H1 (cell line): ENCODE results near the gene BICRAL. TPM values are rescaled to one million over a fixed set of nuclear protein-coding genes. Genes with fewer than 3 reads are reported as not detected.
"Not testable (repeated sequence)": the region's sequence is repeated elsewhere in the genome, so short reads cannot be mapped to it uniquely, and the experiment has no call there.

Experiments used
- CTCF ChIA-PET: fragments of 300-600 bp; sonication (Branson Sonifier 250); formaldehyde crosslinking; loops from one replicate; lab custom pipeline; 2021; ENCODE audit not compliant: partially characterized antibody; lab: Charles Lee
- POLR2A ChIA-PET: fragments of 300-600 bp; sonication (Branson Sonifier 250); formaldehyde crosslinking; loops from one replicate; lab custom pipeline; 2021; ENCODE audit warnings: inconsistent platforms; ENCODE audit not compliant: partially characterized antibody; lab: Charles Lee
- DNase-seq, 2 experiments: peaks; one replicate each; pipeline versions ENCODE4 v3.0.0 to v3.0.0-alpha.2; 2010 to 2022; ENCODE audit warnings: low spot score in 2 of 2, low read depth in 1 of 2, mixed read lengths in 1 of 2
- FAIRE-seq: peaks from 2 replicates; lab custom pipeline; 2011; peaks lifted over from hg19 to GRCh38; lab: Jason Lieb, UNC
- H2AFZ ChIP-seq: 2 replicates; pipeline ENCODE4 v1.8.1; 2012; ENCODE audit warnings: low read length, inconsistent platforms
- H2AK5ac ChIP-seq: 2 replicates; pipeline ENCODE4 v1.6.1; 2013; ENCODE audit warnings: low read depth, low read length
- H2BK120ac ChIP-seq: replicated peaks from 2 replicates; pipeline ENCODE3; 2013; ENCODE audit warnings: low read depth, low read length, inconsistent platforms
- H2BK12ac ChIP-seq: 2 replicates; pipeline ENCODE4 v1.6.1; 2013; ENCODE audit warnings: low read depth, low read length
- H2BK15ac ChIP-seq: 2 replicates; pipeline ENCODE4 v1.6.1; 2013; ENCODE audit warnings: low read length
- H2BK20ac ChIP-seq: 2 replicates; pipeline ENCODE4 v1.6.1; 2013; ENCODE audit warnings: low read length
- H2BK5ac ChIP-seq: 2 replicates; pipeline ENCODE4 v1.6.1; 2013; ENCODE audit warnings: low read depth, low read length
- H3K14ac ChIP-seq: 2 replicates; pipeline ENCODE4 v1.6.1; 2013; ENCODE audit warnings: inconsistent platforms; ENCODE audit not compliant: insufficient read length
- H3K18ac ChIP-seq: 2 replicates; pipeline ENCODE4 v1.6.1; 2013; ENCODE audit warnings: low read length; ENCODE audit errors: extremely low read depth
- H3K23ac ChIP-seq: 2 replicates; pipeline ENCODE4 v1.6.1; 2013; ENCODE audit warnings: inconsistent platforms; ENCODE audit not compliant: insufficient read length
- H3K23me2 ChIP-seq: 2 replicates; pipeline ENCODE4 v1.6.1; 2013; ENCODE audit warnings: low read depth, low read length
- H3K27ac ChIP-seq: 2 replicates; pipeline ENCODE4 v1.6.1; 2011; ENCODE audit warnings: low read depth, low read length, inconsistent platforms
- H3K27me3 ChIP-seq, 4 experiments: replicated peaks in 1 of 4; 1 replicate in 1 of 4; 2 replicates in 3 of 4; pipeline versions ENCODE4 v1.6.1 to v1.8.1; 2011 to 2013; ENCODE audit warnings: low read length in 3 of 4, mild to moderate bottlenecking in 3 of 4, inconsistent platforms in 2 of 4, mixed read lengths in 2 of 4, moderate library complexity in 1 of 4; ENCODE audit not compliant: control insufficient read depth in 3 of 4, insufficient read depth in 3 of 4; ENCODE audit errors: extremely low read depth in 1 of 4
- H3K36me3 ChIP-seq, 4 experiments: 2 replicates each; pipeline versions ENCODE4 v1.6.1 to v1.8.1; 2011 to 2013; ENCODE audit warnings: mild to moderate bottlenecking in 4 of 4, low read length in 3 of 4, moderate library complexity in 2 of 4, control low read depth in 1 of 4, inconsistent platforms in 1 of 4; ENCODE audit not compliant: insufficient read depth in 4 of 4, control insufficient read depth in 2 of 4
- H3K4ac ChIP-seq: replicated peaks from 2 replicates; pipeline ENCODE3; 2013; ENCODE audit warnings: low read length, low read depth, mixed read lengths, inconsistent platforms; ENCODE audit not compliant: insufficient read length
- H3K4me1 ChIP-seq, 4 experiments: replicated peaks in 1 of 4; 1 replicate in 1 of 4; 2 replicates in 3 of 4; pipeline versions ENCODE4 v1.6.1 to v1.8.1; 2011 to 2013; ENCODE audit warnings: low read length in 3 of 4, inconsistent platforms in 2 of 4, mixed read lengths in 1 of 4; ENCODE audit not compliant: insufficient read depth in 4 of 4, control insufficient read depth in 3 of 4
- H3K4me2 ChIP-seq, 2 experiments: 2 replicates each; pipeline versions ENCODE4 v1.6.1 to v1.8.1; 2011 to 2013; ENCODE audit warnings: low read depth in 2 of 2, low read length in 2 of 2, control low read depth in 1 of 2, inconsistent platforms in 1 of 2, mild to moderate bottlenecking in 1 of 2; ENCODE audit not compliant: insufficient read depth in 1 of 2
- H3K4me3 ChIP-seq, 4 experiments: fragments of 200-600, 300-600 bp in 1 of 4; sonication (generic), shearing (Covaris generic), sonication (Bioruptor Twin) in 1 of 4; 2 replicates each; pipeline versions ENCODE4 v1.5.1 to v1.8.1; 2011 to 2016; ENCODE audit warnings: low read length in 4 of 4, low read depth in 3 of 4, control low read depth in 2 of 4, inconsistent platforms in 2 of 4, mild to moderate bottlenecking in 2 of 4, mixed read lengths in 1 of 4, moderate library complexity in 1 of 4; ENCODE audit not compliant: insufficient read depth in 2 of 4; ENCODE audit errors: extremely low read depth in 1 of 4
- H3K56ac ChIP-seq: replicated peaks from 2 replicates; pipeline ENCODE3; 2013; ENCODE audit warnings: low read depth, mild to moderate bottlenecking, mixed read lengths, low read length, inconsistent platforms; ENCODE audit not compliant: insufficient read length
- H3K79me1 ChIP-seq: 2 replicates; pipeline ENCODE4 v1.6.1; 2013; ENCODE audit warnings: low read depth, low read length, control low read depth
- H3K79me2 ChIP-seq, 2 experiments: 2 replicates each; pipeline versions ENCODE4 v1.6.1 to v1.8.1; 2012 to 2013; ENCODE audit warnings: low read length in 2 of 2, mild to moderate bottlenecking in 2 of 2, inconsistent platforms in 1 of 2; ENCODE audit not compliant: insufficient read depth in 2 of 2, control insufficient read depth in 1 of 2
- H3K9ac ChIP-seq, 4 experiments: replicated peaks in 1 of 4; 1 replicate in 1 of 4; 2 replicates in 3 of 4; pipeline versions ENCODE4 v1.6.1 to v1.8.1; 2011 to 2013; ENCODE audit warnings: low read depth in 3 of 4, low read length in 3 of 4, control low read depth in 2 of 4, mild to moderate bottlenecking in 2 of 4, moderate library complexity in 2 of 4, inconsistent platforms in 1 of 4; ENCODE audit errors: extremely low read depth in 1 of 4
- H3K9me3 ChIP-seq, 2 experiments: 2 replicates each; pipeline versions ENCODE4 v1.6.1 to v1.8.1; 2012 to 2013; ENCODE audit warnings: mild to moderate bottlenecking in 2 of 2, moderate library complexity in 2 of 2, control low read depth in 1 of 2, inconsistent platforms in 1 of 2, low read depth in 1 of 2, low read length in 1 of 2, mixed read lengths in 1 of 2; ENCODE audit not compliant: insufficient read depth in 2 of 2
- H4K20me1 ChIP-seq, 2 experiments: replicated peaks in 1 of 2; 2 replicates each; pipeline versions ENCODE3 to v1.8.1; 2011 to 2013; ENCODE audit warnings: inconsistent platforms in 2 of 2, low read length in 2 of 2, mild to moderate bottlenecking in 1 of 2; ENCODE audit not compliant: insufficient read depth in 2 of 2, control insufficient read depth in 1 of 2
- H4K5ac ChIP-seq: 2 replicates; pipeline ENCODE4 v1.6.1; 2013; ENCODE audit warnings: low read length, low read depth, mixed read lengths, inconsistent platforms; ENCODE audit not compliant: insufficient read length
- H4K8ac ChIP-seq: 2 replicates; pipeline ENCODE4 v1.8.0; 2013; ENCODE audit warnings: mild to moderate bottlenecking, moderate library complexity, low read length, inconsistent platforms; ENCODE audit not compliant: insufficient read depth; ENCODE audit errors: extremely low read depth
- H4K91ac ChIP-seq: replicated peaks from 2 replicates; pipeline ENCODE3; 2013; ENCODE audit warnings: low read length, mixed read lengths, inconsistent platforms; ENCODE audit not compliant: insufficient read length
- NRF1 ChIP-seq: IDR thresholded peaks from 2 replicates; pipeline ENCODE4 v1.6.1; 2011; ENCODE audit warnings: mild to moderate bottlenecking, low read depth, low read length, improper control_type of control experiment
- TAF1 ChIP-seq: IDR thresholded peaks from 2 replicates; pipeline ENCODE4 v1.6.1; 2011; ENCODE audit warnings: mild to moderate bottlenecking, low read depth, low read length
- WGBS, 2 experiments: shearing (Covaris generic) in 1 of 2; methylation state at CpG; one replicate each; pipeline versions ENCODE4 v1.1.6 to v1.1.7; 2013 to 2015; ENCODE audit warnings: low lambda C conversion rate in 2 of 2, mixed read lengths in 2 of 2, inconsistent platforms in 1 of 2, low coverage in 1 of 2, missing lambda C conversion rate in 1 of 2; ENCODE audit not compliant: insufficient replicate concordance in 2 of 2, insufficient coverage in 1 of 2, insufficient read length in 1 of 2; ENCODE audit errors: extremely low coverage in 1 of 2, missing lambda C conversion rate in 1 of 2; 5-methylcytosine and 5-hydroxymethylcytosine counted together
- polyA plus RNA-seq, 7 experiments: library from polyadenylated mRNA; depleted of rRNA in 3 of 7; stranded (reverse) in 5 of 7; unstranded in 2 of 7; fragments of >200 nt in 5 of 7; fragments of 200-250 nt in 2 of 7; gene quantifications; 1 replicate in 5 of 7; 2 replicates in 1 of 7; 4 replicates in 1 of 7; pipeline versions ENCODE4 v1.2.1 to v1.2.3, GENCODE V29; 2011 to 2013; ENCODE audit warnings: missing spikeins in 2 of 7, mixed read lengths in 2 of 7
- total RNA-seq: library from RNA; stranded (reverse); fragmentation: NEBNext Ultra II Directional; extraction: Animal tissue kit (Norgen Biotek cat#: 25700); gene quantifications from 2 replicates; pipeline ENCODE4 v1.2.1, GENCODE V29; 2021

BICRAL gene
- total and polyA plus RNA-seq, 2 of the 8 experiments (the other 6 are each of a cell fraction or from before 2014, with no cell fraction given), result 9.4 to 12.2 TPM

- TF ChIP-seq TAF1, result 0 out of 2 replicates have a peak, but pooled peaks have one; percentile 22
- TF ChIP-seq NRF1, result no peak
- TF ChIP-seq, all 59 proteins: peak for 5
Observed at GRCh38 chr6:42901538-42901957, 119.7 kb downstream of the BICRAL start (continued).

DNA sequence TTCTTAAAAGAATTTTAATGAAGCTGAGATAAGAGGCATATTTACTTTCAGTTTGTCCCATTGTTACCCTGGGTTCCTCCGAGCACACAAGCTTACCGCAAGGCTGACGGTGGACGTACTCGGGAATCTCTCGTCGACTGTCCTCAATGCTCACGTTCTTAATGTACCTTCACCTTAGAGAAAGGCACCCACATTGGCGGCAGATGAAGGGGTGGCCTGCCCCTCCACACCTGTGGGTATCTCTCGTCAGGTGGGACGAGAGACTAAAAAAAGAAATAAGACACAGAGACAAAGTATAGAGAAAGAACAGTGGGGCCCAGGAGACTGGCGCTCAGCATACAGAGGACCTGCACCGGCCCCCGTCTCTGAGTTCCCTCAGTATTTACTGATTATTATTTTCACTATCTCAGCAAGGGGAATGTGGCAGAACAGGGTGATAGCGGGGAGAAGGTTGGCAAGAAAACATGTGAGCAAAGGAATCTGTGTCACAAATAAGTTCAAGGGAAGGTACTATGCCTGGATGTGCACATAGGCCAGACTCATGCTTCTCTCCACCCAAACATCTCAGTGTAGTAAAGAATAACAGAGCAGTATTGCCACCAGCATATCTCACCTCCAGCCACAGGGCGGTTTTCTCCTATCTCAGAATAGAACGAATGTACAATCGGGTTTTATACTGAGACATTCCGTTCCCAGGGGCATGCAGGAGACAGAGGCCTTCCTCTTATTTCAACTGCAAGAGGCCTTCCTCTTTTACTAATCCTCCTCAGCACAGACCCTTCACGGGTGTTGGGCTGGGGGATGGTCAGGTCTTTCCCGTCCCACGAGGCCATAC, 120.8 kb downstream of the BICRAL start:
- not testable (repeated sequence) for H3K18ac ChIP-seq, H3K23me2 ChIP-seq, H3K27ac ChIP-seq, H3K9ac ChIP-seq, DNase-seq, H3K56ac ChIP-seq, H3K9me3 ChIP-seq, H2BK5ac ChIP-seq, H4K20me1 ChIP-seq, H4K8ac ChIP-seq, H3K4me2 ChIP-seq, H2BK15ac ChIP-seq, H3K23ac ChIP-seq, H3K36me3 ChIP-seq, H3K79me2 ChIP-seq, H4K5ac ChIP-seq, H3K14ac ChIP-seq, H2AK5ac ChIP-seq, H3K4me3 ChIP-seq, H2BK120ac ChIP-seq, H3K4me1 ChIP-seq, H3K27me3 ChIP-seq, H4K91ac ChIP-seq, H2BK20ac ChIP-seq, H3K4ac ChIP-seq, H3K79me1 ChIP-seq, FAIRE-seq, H2AFZ ChIP-seq
- POLR2A ChIA-PET, result interaction anchor here (0.8 kb wide), 2 partner anchors 17 to 27 kb away, joined by 3 to 4 read pairs; partner anchors contain the start of gene CNPY3
- CTCF ChIA-PET, result interaction anchor here (1.0 to 3.0 kb wide), 5 partner anchors 9 to 112 kb away, joined by 3 to 21 read pairs (median 9); partner anchors contain the start of genes CNPY3, KLHDC3 and MEA1
- 90% methylated on average over 22 of the region's 22 CpGs; no CpG with 5 or more reads in 1 of the 2 experiments for WGBS, 2 experiments
- peak overlapping the region; percentile 27; the same call in 1 of the 2 replicates for H2BK12ac ChIP-seq
